COLO829 (cell line): ENCODE data around the gene ANO7.
A peak's percentile ranks its signal among the peaks of the same experiment; 100 is the strongest.

Experiments
- DNase-seq: peaks from one replicate; pipeline ENCODE4 v3.0.0; 2012; ENCODE audit warnings: low spot score

ANO7 gene, protein sequence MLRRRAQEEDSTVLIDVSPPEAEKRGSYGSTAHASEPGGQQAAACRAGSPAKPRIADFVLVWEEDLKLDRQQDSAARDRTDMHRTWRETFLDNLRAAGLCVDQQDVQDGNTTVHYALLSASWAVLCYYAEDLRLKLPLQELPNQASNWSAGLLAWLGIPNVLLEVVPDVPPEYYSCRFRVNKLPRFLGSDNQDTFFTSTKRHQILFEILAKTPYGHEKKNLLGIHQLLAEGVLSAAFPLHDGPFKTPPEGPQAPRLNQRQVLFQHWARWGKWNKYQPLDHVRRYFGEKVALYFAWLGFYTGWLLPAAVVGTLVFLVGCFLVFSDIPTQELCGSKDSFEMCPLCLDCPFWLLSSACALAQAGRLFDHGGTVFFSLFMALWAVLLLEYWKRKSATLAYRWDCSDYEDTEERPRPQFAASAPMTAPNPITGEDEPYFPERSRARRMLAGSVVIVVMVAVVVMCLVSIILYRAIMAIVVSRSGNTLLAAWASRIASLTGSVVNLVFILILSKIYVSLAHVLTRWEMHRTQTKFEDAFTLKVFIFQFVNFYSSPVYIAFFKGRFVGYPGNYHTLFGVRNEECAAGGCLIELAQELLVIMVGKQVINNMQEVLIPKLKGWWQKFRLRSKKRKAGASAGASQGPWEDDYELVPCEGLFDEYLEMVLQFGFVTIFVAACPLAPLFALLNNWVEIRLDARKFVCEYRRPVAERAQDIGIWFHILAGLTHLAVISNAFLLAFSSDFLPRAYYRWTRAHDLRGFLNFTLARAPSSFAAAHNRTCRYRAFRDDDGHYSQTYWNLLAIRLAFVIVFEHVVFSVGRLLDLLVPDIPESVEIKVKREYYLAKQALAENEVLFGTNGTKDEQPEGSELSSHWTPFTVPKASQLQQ

GRCh38 chr2:241188361-241189092 is at the start of gene ANO7:
TSS of gene ANO7 (plus strand) at chr2:241188677. CDS start at chr2:241190064, 1,387 bp downstream.
- no peak for DNase-seq

GRCh38 chr2:241139531-241140444 is 48.7 kb upstream of the ANO7 start:
- DNase-seq = no peak

GRCh38 chr2:241140445-241140840 is 48.0 kb upstream of the ANO7 start:
- no peak for DNase-seq

DNA sequence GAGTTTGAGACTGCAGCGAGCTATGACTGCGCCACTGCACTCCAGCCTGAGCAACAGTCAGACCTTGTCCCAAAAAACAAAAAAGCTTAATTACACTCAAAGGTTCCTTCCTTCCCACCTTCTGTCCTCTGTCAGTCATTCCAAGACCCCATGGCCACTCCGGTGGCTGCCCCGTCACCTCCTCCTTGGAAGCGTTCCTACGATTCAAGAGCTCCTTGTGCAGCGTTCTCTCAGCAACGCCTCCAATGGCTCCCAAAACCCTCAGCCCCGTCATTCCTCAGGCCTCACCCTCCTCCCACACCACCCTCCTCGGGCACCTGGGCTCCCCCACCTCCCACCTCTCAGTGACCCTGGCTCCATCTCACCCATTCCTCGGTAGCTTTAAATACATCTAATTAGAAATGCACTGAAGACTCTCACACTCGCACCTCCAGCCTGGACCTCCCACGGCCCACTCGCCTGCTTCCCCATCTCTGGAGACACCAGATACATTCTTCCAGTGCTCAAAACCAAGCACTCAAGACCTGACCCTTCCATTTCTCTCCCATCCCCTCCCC is 47.2 kb upstream of the ANO7 start:
- DNase-seq = no peak

GRCh38 chr2:241142063-241142462 is 46.4 kb upstream of the ANO7 start:
- DNase-seq = no peak

GRCh38 chr2:241142593-241142992 is 45.9 kb upstream of the ANO7 start:
- DNase-seq = no peak

DNA sequence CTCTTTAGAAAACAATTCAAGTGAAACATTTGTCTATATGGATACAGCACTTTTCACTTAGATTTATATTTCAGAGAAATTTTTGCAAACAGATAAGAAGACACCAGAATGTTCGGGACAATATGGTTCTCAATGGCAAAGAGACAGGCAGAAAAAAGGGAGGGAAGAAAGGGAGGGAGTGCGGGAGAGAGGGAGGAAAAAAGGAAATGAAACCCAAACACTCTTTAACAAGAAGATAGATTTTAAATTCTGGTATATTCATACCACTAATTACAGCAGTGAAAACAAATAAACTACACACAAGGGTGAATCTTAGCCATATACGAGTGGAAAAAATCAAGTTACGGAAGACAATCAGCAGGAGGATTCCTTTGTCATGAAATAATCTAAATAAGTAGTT is 42.2 kb upstream of the ANO7 start:
- DNase-seq = no peak

GRCh38 chr2:241147336-241147735 is 41.1 kb upstream of the ANO7 start:
- DNase-seq = no peak

DNA sequence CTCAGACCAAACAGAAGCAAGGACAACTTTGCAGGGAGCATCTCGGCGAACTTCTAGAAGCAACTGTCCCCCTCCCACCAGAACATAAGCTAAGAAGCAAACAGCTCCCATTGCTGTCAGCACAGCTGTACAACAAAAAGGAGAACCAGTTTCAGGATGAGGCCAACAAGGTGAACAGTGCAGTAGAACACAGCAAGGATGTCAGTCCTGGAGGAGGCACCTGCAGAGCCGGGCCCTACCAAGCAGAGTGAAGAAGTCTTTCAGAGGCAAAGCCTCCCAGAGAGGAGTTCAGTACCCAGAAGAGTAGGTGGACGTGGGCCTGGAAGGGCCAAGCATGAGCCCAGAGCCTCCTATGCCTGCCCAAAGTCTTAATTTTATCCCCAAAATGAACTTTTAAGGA is 40.2 kb upstream of the ANO7 start:
- DNase-seq = no peak

DNA sequence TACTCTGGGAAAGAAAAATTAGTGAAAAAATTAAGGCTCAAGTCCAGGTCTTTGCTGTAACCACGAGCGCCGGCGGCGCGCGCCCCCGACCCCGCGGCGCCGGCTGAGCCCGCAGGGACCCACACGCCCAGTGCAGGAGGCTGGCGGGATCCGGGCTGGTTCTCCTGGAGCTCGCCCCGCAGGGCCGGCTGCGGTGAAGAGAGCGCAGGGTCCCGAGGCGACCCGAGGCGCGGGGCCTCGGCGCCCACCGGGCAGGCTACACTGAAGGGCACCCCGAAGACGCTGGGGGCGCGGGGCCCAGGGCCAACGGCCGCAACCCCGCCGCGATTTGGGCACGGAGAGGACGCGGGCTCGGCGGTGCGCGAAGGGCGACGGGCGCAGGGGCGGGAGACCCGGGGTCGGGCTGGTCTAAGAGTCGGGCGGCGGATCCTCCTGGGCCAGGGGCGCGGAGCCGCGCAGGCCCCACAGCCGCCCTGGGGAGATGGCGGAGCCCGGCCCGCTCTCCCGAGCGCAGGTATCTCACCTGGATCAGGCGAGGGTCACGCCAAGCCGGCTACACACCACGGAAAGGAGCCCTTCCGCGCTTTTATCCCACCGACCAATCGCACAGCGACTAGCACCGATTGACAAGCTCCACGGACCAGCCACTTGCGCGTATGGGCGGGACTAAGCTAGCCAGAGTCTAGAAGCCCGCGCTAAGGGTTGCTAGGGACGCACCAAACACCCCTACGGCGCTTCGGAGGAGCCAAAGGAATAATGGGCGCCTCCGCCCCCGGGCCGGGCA is 39.4 kb upstream of the ANO7 start, which contains the start of gene PASK:
PASK (minus strand) TSS at position 582 of the 784 bp plus-strand sequence. CDS start 6,440 bp downstream, outside the sequence.
- DNase-seq = peak; percentile 83

- no peak for DNase-seq
Observed at GRCh38 chr2:241149675-241149924, 38.9 kb upstream of the ANO7 start.

- peak; percentile 95 for DNase-seq
Observed at GRCh38 chr2:241149925-241150659, 38.4 kb upstream of the ANO7 start, which contains the start of gene PPP1R7. TSS of gene PPP1R7 (plus strand) at chr2:241150467. CDS start at chr2:241150496, 29 bp downstream.

DNA sequence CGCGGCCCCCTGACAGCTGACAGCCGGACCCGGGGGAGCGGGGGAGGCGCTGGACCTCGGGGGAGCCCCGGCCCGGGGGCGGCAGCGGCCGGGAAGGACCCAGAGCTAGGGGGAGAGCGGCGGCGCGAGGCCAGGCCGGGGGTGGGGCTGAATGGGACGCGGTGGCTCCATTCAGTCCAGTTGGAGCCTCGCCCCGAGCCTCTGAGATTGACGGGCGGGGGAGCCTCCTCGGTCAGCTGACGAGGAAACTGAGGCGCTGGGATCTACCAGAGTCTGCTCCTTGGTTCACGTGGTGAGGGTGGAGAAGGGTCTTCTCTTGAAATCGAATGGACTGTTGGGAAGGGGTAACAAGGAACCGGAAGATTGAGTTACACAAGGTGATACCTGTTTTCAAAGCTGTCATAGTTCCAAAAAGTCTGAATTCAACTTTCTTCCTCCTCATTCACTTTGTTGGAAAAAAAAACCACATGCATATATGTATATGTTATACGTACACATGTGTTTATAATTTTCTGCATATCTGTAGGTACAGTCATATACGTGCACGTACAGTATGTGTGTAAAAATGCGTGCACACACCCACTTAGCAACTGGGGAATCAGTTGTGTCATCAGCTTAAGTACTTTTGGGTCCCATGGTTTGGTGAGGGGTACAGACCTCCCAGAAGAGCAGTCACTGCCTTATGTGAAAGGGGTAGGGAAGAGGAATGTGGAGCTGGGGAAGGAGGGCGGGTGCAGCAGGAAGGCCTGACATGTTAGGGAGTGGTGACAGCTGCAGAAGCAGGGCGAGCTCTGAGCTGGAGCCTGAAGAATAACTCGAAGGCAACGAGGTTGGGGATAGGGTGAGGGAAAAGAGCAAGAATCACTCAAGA is 37.6 kb upstream of the ANO7 start:
- no peak for DNase-seq

DNA sequence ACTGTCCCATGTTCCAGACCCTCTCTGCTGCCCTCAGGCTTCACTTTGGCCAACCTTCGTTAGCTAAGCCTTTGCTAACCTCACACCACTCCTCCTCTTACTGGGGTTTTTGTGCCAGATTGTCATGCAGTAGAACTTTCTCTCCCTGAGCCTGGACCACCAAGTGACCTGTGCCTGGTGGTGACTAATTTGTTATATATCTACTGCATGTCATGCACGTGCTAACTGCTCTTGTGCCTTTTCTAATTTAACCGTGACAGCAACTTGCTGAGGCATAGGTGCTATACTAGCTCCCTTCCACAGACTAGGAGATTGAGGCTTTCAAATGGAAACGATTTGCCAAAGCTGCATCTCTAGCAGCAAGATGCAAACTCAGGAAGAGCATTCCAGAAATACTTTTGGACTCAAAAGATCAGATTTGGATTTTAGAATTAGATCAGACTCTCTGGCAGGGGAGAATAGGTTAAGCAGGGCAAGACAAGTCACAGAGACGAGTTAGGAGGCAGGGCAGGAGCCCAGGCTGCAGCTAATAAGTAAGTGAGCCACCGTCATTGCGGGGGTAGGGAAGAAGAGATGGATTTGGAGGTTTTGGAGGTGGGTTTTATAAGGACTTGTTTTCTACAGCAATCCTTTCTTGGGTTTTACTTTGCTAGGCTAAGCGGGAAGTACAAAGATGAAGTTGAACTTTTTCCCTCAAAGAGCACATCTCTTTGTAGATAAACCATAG is 36.4 kb upstream of the ANO7 start:
- DNase-seq = no peak

DNA sequence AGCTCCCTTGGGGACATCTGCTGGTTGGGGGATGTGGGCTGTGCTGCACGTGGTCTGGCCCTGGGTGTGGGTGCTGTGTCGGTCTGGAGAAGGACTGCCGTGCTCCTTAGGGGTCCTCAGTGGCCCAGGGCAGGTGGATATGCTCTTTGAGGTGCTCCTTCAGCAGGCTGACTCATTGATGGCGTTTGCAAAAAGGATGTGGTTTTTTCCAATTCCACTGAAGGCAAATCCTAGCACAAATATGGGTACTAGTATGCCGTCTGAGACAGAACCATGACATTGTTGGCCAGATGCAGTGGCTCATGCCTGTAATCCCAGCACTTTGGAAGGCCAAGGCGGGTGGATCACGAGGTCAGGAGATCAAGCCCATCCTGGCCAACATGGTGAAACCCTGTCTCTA is 34.9 kb upstream of the ANO7 start:
- no peak for DNase-seq

DNA sequence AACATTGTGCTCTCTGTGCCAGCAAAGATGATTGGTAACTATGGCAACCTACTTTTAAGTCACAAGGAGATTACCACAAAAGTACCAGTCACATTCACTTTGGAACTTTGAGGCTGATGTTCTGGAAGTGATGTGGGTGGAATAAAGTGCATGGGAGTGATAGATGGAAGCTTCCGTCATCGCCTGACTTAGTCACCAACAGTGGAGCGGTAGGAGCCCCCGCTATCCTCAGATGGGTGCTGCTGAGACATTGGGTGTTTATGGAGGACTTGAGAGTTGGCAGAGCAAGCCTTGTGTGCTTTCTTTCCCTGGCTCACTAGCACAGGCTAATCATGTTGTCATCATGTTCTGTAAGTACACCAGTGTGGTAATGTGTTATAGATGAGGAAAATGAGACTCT is 33.6 kb upstream of the ANO7 start:
- DNase-seq = no peak

DNA sequence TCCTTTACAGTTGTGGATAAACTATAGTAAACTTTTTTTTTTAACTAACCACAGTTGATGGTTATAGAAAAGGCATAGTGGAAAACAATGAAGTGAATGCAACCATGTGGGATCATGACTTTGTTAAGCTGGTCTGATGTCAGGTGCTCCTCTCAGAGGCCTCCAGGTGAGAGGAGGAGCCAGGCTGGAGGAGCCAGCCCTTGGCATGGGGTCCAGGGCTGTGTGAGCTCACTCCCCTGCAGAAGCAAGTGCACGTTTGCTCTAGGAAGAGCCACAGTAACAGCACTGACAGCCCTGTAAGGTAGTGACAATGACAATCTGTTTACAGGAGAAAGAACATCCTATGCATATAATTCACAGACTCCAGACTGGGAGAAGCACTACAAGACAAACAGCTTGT is 32.5 kb upstream of the ANO7 start:
- no peak for DNase-seq

DNA sequence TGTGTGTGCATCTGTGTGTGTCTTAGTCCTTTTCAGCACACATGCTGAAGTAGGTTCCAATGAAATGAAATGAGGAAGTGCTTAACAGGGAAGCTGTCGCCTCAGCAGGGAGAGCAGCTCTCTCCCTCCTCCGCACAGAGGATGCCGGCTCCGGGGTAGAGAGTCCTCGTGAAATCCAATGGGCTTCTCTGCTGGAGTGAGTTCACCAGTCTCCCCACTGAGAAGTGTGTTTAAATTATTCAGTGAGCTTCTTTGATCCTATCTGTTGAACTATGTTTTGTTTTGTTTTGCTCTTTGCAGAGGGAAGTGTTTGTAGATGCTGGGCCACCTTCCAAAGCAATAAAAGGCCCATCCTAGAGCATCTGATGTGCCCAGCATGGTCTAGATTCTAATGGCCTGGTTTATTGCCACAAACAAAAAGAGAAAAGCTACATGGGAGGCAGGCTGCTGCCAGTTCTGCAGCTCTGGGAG is 31.5 kb upstream of the ANO7 start:
- no peak for DNase-seq
